ENCODE data around the gene TUNAR. TPM values are rescaled to one million over a fixed set of nuclear protein-coding genes. Genes with fewer than 3 reads are reported as not detected.

Gene TUNAR
- total RNA-seq, 1 experiment from 2014 or later = 0.10 TPM

DNA sequence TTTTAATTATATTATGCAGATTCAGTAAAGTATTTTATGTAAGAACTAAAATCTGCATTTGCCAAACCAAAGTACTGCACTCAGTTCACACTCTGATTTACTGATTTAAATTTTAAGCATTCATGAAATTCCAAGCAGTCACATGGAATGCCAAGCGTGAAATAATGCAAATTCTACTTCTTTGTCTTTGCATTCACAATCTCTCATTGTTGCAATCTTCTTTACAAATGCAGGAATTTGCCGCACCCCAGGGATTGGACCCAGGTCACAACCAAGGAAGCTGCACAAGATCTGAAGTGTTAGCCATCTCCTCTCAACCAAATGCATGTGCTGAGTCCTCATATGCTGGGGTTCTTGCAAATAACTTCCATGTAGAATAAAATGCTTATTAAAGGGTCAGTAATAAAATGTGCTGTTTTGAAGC, 71.9 kb downstream of the TUNAR start:
- TF ChIP-seq, protein P1, sequence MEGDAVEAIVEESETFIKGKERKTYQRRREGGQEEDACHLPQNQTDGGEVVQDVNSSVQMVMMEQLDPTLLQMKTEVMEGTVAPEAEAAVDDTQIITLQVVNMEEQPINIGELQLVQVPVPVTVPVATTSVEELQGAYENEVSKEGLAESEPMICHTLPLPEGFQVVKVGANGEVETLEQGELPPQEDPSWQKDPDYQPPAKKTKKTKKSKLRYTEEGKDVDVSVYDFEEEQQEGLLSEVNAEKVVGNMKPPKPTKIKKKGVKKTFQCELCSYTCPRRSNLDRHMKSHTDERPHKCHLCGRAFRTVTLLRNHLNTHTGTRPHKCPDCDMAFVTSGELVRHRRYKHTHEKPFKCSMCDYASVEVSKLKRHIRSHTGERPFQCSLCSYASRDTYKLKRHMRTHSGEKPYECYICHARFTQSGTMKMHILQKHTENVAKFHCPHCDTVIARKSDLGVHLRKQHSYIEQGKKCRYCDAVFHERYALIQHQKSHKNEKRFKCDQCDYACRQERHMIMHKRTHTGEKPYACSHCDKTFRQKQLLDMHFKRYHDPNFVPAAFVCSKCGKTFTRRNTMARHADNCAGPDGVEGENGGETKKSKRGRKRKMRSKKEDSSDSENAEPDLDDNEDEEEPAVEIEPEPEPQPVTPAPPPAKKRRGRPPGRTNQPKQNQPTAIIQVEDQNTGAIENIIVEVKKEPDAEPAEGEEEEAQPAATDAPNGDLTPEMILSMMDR (IDR thresholded peaks at IDR 0.05) = no peak
- no peak for TF ChIP-seq POLR2AphosphoS5 (IDR thresholded peaks at IDR 0.05; ENCODE audit: low read depth, low read length)
- TF ChIP-seq TCF7L2 (IDR thresholded peaks at IDR 0.05; ENCODE audit: low read depth, low read length) = no peak
- no peak for TF ChIP-seq SIN3A (IDR thresholded peaks at IDR 0.05; ENCODE audit: borderline replicate concordance, insufficient read depth, low read depth, low read length)
- TF ChIP-seq, protein P2, sequence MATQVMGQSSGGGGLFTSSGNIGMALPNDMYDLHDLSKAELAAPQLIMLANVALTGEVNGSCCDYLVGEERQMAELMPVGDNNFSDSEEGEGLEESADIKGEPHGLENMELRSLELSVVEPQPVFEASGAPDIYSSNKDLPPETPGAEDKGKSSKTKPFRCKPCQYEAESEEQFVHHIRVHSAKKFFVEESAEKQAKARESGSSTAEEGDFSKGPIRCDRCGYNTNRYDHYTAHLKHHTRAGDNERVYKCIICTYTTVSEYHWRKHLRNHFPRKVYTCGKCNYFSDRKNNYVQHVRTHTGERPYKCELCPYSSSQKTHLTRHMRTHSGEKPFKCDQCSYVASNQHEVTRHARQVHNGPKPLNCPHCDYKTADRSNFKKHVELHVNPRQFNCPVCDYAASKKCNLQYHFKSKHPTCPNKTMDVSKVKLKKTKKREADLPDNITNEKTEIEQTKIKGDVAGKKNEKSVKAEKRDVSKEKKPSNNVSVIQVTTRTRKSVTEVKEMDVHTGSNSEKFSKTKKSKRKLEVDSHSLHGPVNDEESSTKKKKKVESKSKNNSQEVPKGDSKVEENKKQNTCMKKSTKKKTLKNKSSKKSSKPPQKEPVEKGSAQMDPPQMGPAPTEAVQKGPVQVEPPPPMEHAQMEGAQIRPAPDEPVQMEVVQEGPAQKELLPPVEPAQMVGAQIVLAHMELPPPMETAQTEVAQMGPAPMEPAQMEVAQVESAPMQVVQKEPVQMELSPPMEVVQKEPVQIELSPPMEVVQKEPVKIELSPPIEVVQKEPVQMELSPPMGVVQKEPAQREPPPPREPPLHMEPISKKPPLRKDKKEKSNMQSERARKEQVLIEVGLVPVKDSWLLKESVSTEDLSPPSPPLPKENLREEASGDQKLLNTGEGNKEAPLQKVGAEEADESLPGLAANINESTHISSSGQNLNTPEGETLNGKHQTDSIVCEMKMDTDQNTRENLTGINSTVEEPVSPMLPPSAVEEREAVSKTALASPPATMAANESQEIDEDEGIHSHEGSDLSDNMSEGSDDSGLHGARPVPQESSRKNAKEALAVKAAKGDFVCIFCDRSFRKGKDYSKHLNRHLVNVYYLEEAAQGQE (IDR thresholded peaks at IDR 0.05; ENCODE audit: insufficient read depth in 1 of 2, low read depth in 2 of 2, low read length in 1 of 2) = no peak
- H3K4me3 ChIP-seq (ENCODE audit: low read depth in 2 of 2, low read length in 2 of 2) = no peak overlapping the region
- in situ Hi-C loops (cut with HindIII; ENCODE audit: low pct_unique_long_range_greater_than_20kb, low sequenced_read_pairs) (no loop called here), intact Hi-C loops (cut with micrococcal nuclease; ENCODE audit: unreplicated experiment) (no loop called here)
- no peaks in the 10 kb centered on the region for H3K9me3 ChIP-seq (ENCODE audit: control insufficient read depth, insufficient read depth, low read depth, low read length)
- BruUV-seq (replicated peaks) = no TSS peak
- no peaks in the 10 kb centered on the region for H3K4me1 ChIP-seq (ENCODE audit: control insufficient read depth, insufficient read depth, low read length)
- DNase-seq (ENCODE audit: low read depth, low spot score) (no peak), ATAC-seq (no peak)
- no peaks in the 10 kb centered on the region; the same call in 1 of the 2 replicates for H3K27me3 ChIP-seq (ENCODE audit: control insufficient read depth, insufficient read depth, low read length)
- no peak overlapping the region for H3K27ac ChIP-seq (ENCODE audit: low read length)
- ChIA-PET CTCF (no interaction called here), POLR2A (no interaction called here)
- H3K36me3 ChIP-seq (ENCODE audit: control insufficient read depth, insufficient read depth, low read length) = no peaks in the 10 kb centered on the region

DNA sequence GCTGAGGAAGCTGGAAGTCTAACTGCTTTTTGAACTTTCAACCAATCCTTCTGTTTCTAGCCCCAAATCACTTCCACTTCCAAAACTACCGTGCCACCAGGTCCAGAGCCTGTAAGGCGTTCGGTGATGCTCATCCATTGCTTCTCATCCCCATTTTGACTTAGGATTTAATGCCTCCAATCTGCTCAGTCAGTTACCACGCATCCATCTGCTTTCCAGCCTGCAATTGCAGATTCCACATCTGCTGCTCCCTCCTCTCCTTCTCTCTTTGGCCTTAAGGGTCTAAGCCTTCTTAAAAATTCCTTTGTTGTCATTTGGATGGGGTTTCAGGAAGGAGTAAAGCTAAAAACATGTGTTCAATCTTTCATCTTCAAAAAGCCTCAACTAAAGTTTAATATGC, 74.7 kb downstream of the TUNAR start:
- no peaks in the 10 kb centered on the region for H3K9me3 ChIP-seq (ENCODE audit: control insufficient read depth, insufficient read depth, low read depth, low read length)
- ATAC-seq = no peak
- ChIA-PET CTCF (no interaction called here), POLR2A (no interaction called here)
- H3K4me3 ChIP-seq (ENCODE audit: low read depth in 2 of 2, low read length in 2 of 2) = no peak overlapping the region
- no peak overlapping the region for H3K27ac ChIP-seq (ENCODE audit: low read length)
- no peaks in the 10 kb centered on the region for H3K4me1 ChIP-seq (ENCODE audit: control insufficient read depth, insufficient read depth, low read length)
- BruUV-seq (replicated peaks) = no TSS peak
- no peak for DNase-seq (ENCODE audit: low read depth, low spot score)
- H3K27me3 ChIP-seq (ENCODE audit: control insufficient read depth, insufficient read depth, low read length) = no peaks in the 10 kb centered on the region; the same call in 1 of the 2 replicates
- TF ChIP-seq TCF7L2 (IDR thresholded peaks at IDR 0.05; ENCODE audit: low read depth, low read length) = no peak
- no peak for TF ChIP-seq SIN3A (IDR thresholded peaks at IDR 0.05; ENCODE audit: borderline replicate concordance, insufficient read depth, low read depth, low read length)
- TF ChIP-seq, protein P1 (IDR thresholded peaks at IDR 0.05) = no peak
- TF ChIP-seq POLR2AphosphoS5 (IDR thresholded peaks at IDR 0.05; ENCODE audit: low read depth, low read length) = no peak
- TF ChIP-seq, protein P2 (IDR thresholded peaks at IDR 0.05; ENCODE audit: insufficient read depth in 1 of 2, low read depth in 2 of 2, low read length in 1 of 2) = no peak
- in situ Hi-C loops (cut with HindIII; ENCODE audit: low pct_unique_long_range_greater_than_20kb, low sequenced_read_pairs) = no loop called here
- no peaks in the 10 kb centered on the region for H3K36me3 ChIP-seq (ENCODE audit: control insufficient read depth, insufficient read depth, low read length)
- intact Hi-C loops (cut with micrococcal nuclease; ENCODE audit: unreplicated experiment) = no loop called here
